HG02938 (cell line): ENCODE data around the gene XCL1.
"Not testable (repeated sequence)": the region's sequence is repeated elsewhere in the genome, so short reads cannot be mapped to it uniquely, and the experiment has no call there.

Experiments
- ATAC-seq: cut with Tn5 transposase; IDR thresholded peaks from one replicate; pipeline ENCODE4 v1.9.1; 2021; ENCODE audit warnings: mild to moderate bottlenecking, moderate library complexity; ENCODE audit not compliant: unreplicated experiment

The XCL1 gene

GRCh38 chr1:168567007-168567406 is 9.4 kb upstream of the XCL1 start:
- no peak for ATAC-seq

DNA sequence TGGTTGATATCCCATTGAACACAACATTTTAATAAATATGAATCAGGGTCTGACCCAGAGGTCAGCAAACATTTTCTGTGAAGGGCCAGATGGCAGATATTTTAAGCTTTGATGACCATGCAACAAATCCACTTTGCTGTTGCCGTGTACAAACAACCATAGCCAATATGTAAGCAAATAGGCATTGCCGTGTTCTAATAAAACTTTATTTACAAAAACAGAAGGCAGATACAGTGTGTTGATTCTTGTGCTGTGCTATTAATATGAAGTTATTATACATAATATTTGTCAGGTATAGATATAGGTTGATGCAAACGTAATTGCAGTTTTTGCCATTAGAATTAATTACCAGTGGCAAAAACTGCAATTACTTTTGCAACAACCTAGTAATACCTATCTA is 8.8 kb upstream of the XCL1 start:
- no peak for ATAC-seq

DNA sequence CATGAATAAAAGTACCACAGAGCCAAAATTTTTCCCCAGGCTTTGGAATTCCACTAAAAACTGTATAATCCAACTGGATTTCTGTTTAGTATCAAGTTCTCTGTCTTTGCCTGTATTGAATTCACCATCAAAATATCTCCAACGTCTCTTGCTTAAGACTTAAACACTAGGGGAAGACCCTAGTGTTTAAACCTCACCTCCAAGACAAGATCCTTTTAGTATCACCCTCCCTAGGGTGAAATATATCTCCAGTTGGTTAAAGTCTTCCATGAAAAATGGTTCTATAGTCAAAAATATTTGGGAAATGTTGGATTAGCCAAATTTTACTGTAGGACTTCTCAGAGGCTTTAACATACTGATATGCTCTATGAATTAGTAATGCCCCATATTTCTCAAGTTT is 8.1 kb upstream of the XCL1 start:
- ATAC-seq, result no peak

GRCh38 chr1:168570652-168571051 is 5.8 kb upstream of the XCL1 start:
- no peak for ATAC-seq

GRCh38 chr1:168572633-168573032 is 3.8 kb upstream of the XCL1 start:
- ATAC-seq, result no peak

GRCh38 chr1:168574234-168574633 is 2.2 kb upstream of the XCL1 start:
- ATAC-seq, result not testable (repeated sequence)

DNA sequence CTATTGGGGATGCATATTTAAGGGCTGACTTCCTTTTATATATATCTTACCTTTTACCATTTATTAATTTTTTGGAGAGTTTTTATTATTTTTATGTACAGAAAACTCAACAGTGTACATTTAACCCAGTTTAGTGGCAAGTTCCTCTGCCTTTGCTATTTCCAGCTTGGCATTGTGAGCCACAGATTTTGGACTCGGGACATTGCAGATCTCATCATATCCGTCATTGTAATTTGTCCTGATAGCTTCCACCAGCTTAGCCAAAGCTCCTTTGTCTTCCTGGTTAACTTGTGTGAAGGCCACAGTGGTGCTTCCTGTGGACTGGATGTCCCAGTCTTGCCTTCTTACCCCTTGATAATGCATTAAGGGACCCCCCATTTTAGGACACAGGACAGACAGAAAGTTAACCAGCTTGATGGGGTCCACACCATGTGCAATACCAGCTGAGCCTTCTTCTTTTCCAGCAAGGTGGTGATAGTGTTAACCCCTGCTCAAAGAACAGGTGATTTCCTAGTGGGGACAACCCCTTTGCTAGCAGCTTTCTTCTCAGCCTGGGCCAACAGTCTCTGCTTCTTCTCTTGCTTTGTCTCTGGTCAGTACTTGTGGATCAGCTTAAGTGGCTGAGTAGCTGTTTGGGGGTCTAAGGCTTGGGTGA is 2.3 kb downstream of the XCL1 start:
- not testable (repeated sequence) for ATAC-seq

- not testable (repeated sequence) for ATAC-seq
Observed at GRCh38 chr1:168580290-168580689, 3.9 kb downstream of the XCL1 start.

GRCh38 chr1:168580991-168581390 is 4.6 kb downstream of the XCL1 start:
- not testable (repeated sequence) for ATAC-seq

DNA sequence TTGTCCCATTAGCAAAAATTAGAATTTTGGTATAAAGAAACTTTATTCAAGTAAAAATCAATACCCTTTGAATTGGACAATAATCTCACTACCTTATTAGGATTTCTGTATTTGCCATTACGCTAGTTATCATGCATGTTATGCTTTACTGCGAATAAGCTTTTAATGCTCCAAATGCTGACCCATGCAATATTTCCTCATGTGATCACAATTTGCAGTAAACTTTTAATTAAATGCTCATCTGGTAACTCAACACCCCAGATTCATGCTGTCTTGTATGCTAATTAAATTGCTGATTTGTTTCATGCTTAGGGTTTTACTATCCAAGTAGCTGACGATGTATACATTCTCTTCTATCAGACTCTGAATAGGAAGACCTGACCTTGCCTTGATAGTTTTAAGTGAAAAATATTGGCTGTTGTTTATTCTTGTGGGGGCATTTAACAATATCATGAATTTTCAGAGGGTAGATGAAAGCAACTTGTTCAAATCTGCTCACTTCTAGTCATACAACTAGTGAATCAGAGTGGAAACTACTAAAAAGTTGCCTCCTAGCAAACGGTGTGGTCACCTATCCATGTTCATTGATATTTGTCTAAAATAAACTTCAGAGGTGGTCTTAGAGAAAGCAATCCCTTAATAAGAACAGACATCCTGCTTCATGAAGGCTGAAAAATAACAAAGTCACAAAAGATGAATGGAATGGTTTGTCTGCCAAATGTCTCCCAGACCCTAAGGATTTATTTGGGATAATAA is 5.6 kb downstream of the XCL1 start:
- ATAC-seq, result no peak

- no peak for ATAC-seq
Observed at GRCh38 chr1:168582688-168583336, 6.4 kb downstream of the XCL1 start.

- no peak for ATAC-seq
Observed at GRCh38 chr1:168583571-168583970, 7.2 kb downstream of the XCL1 start.

DNA sequence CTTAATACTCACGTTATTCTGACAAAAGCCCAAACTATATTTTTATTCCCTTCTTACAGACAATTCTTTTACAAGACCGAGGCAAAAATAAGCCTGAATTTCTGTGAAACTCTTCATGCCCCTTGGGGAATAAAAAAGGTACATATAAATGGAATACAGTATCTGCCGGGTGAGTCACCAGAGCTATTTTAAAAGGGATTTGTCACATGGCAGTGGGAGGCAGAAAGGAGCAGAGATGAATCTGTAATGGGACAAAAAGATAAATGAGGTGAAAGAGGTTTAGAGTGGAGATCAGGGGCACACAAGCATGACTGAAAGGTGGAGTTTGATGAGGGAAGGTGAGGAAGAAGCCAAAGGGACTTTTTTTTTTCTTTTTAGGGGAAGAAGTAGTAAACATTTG is 8.8 kb downstream of the XCL1 start:
- ATAC-seq, result no peak

DNA sequence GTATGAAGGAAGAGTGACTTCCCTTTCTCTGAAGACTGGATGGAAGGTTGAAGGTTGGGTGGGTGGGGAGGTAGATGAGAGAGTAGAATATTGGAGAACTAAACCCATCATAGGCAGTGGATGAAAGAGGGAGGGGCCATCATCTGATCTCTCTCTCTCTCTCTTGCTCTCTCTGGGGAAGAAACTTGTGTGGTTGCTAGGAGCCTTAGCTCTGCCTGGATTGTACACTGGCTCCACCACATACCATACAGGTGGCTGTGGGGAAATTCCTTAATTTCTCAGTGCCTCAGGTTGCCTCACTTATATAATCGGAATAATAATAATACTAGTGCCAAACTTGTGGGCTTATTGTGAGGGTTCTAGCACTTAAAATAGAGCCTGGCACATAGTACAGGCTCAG is 9.5 kb downstream of the XCL1 start:
- ATAC-seq, result no peak

DNA sequence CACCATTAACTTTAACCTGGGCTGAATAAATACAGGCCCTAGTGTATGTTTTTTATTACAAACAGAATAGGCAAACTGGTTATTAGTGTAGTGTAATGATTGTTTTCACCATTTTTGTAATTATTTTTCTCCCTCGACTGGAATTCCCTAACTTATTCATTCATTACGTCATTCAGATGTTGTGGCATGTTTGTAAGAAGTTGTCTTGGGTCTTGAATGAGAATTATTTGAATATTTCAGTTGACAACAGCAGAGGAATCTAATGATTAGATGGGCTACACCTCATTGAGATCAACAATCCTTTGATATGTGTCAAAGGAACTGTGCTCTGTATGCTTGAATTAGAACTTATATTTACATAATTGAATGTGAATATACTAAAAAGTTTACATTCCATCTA is 12.8 kb downstream of the XCL1 start:
- ATAC-seq, result no peak

DNA sequence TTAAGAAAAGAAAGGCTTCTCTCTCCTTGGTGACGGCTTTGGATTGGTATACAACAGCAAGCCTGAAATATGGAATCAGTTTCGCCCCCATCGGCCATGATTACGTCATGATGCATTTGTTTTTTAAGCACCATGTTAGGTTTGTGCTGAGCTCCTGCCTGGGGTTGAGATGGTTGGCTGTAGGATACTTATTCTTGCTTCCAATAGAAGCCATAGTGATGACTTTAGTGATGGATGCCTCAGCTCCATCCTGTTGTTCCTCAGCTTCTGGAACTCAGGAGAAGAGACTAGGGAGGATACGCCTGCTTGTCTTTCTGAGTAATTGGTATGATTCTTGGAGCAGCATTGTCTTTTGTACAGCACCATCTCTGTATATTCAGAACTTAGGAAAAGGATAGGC is 14.7 kb downstream of the XCL1 start:
- no peak for ATAC-seq

DNA sequence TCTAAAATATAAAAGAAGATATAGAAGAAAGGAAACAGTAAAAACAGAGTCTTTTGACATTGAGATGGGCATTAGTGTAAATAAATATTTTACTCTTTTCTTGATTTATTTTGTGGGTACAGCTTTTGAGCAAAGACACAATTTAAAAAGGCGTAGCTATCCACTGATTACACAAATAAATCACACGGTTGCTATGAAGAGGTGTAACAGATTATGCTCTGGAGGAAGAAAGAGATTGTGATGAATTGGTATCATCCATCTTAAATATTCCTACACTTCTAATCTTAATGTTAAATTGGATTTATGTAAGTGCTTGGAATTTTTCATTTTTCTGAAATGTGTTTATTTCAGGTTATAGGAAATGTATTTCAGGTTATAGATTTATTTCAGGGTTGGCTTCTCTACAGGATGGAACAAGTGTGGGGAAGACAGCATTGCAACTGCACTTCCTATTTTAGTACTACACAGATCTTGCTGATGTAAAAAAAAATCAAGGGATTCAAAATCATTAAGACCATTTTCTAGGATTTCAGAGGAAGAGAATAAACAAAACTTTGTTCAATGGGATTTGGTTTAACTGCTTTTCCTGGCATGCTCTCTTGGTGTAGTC is 15.3 kb downstream of the XCL1 start:
- ATAC-seq, result no peak

- not testable (repeated sequence) for ATAC-seq
Observed at GRCh38 chr1:168595403-168595802, 19.0 kb downstream of the XCL1 start.

DNA sequence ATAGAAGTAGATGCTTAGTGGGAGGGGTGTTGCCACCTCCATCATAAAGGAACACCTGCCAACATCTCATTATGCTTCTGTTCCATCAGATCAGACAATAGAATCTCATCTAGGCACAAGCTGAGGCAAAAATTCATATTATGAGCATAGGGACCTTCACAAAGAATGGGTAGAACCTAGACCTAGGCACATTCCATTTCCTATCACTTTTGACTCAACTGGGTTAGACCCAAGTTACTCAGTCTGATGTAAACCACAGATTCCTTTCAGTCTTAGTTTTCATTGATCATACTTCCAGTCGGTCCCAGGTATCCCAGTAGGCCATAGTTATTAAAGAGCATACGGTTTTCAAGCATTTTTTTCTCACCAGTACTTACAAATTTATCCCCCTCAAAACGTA is 21.7 kb downstream of the XCL1 start:
- no peak for ATAC-seq

DNA sequence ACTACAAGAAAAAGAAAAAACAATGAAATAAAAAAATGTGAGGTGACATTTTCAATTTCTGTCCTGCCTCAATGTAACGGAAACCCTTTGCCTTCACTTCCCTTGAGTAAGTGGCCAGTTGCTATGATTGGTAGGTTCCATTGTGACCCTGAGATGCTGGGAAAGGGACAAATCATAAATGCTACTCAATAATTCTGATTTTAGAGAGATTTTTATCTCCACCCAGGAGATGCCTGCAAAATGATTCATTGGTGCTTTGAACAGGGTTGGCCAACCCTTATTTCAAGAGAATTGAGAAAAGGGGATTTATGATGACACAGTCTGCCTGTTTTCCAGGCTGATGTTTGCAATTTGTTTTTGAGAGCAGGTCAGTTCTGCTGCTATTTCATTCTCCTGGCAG is 22.5 kb downstream of the XCL1 start:
- ATAC-seq, result no peak

GRCh38 chr1:168599641-168600040 is 23.2 kb downstream of the XCL1 start:
- no peak for ATAC-seq

DNA sequence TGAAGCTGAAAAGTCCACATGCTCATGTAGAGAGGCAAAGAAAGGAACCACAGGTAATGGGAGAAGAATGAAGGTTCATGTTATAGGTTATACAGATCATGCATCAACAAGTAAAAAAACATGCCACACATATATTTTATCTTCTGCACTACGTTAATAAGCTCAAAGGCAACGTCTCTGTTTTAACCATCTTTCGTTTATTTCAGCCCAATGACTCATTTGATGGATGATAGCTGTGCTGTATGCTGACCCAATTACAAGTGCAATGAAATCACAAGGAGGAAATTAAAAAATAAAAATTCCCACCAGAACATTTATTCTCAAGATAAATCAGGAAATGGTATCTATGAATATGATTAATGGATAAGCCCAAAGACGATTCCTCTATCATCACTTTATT is 24.6 kb downstream of the XCL1 start:
- ATAC-seq, result no peak
